HepG2 (cell line): ENCODE measurements around the gene SSBP2. TPM values are rescaled to one million over a fixed set of nuclear protein-coding genes. Genes with fewer than 3 reads are reported as not detected.

Experiments used
- ATAC-seq: fragments of 200-7000 bp; cut with Tn5 transposase; 3 replicates; pipeline ENCODE4 v1.9.1; 2020; ENCODE audit warnings: mild to moderate bottlenecking, moderate library complexity
- BruUV-seq: library from RNA; stranded (reverse); fragments of 400-500 nt; replicated peaks from 2 replicates; lab custom pipeline; 2021; lab: Mats Ljungman, UMichigan
- CTCF ChIA-PET: fragments of 300-600 bp; formaldehyde crosslinking; extraction: SDS; loops from one replicate; lab custom pipeline; 2021; ENCODE audit warnings: low total read pairs, inconsistent platforms, low intra/inter-chr PET ratio; lab: Yijun Ruan, JAX
- POLR2A ChIA-PET: fragments of 350-600 bp; sonication (Branson Sonifier 250); formaldehyde crosslinking; loops from one replicate; lab custom pipeline; 2020; ENCODE audit warnings: antibody characterized with exemption, inconsistent platforms; lab: Yijun Ruan, JAX
- DNase-seq: peaks from one replicate; pipeline ENCODE4 v3.0.0-alpha.2; 2015; ENCODE audit warnings: low spot score
- FAIRE-seq: peaks from 3 replicates; lab custom pipeline; 2011; peaks lifted over from hg19 to GRCh38; lab: Jason Lieb, UNC
- H2AFZ ChIP-seq: one replicate; pipeline ENCODE4 v1.6.1; 2011; ENCODE audit warnings: low read length, inconsistent platforms
- H3K27ac ChIP-seq: fragments of 300-600 bp; 3 replicates; pipeline ENCODE4 v1.8.0; 2011; ENCODE audit warnings: mixed run types, mild to moderate bottlenecking, mixed read lengths, low read length, inconsistent platforms; ENCODE audit not compliant: insufficient read depth; ENCODE audit errors: extremely low read length
- H3K27me3 ChIP-seq, 2 experiments: fragments of 200-600 bp in 1 of 2; 2 replicates in 1 of 2; 3 replicates in 1 of 2; pipeline versions ENCODE4 v1.6.0 to v1.8.0; 2011; ENCODE audit warnings: low read length in 2 of 2, mild to moderate bottlenecking in 2 of 2, moderate library complexity in 2 of 2, inconsistent platforms in 1 of 2; ENCODE audit not compliant: insufficient read depth in 2 of 2, control insufficient read depth in 1 of 2
- H3K36me3 ChIP-seq, 2 experiments: fragments of 200-600 bp in 1 of 2; replicated peaks in 1 of 2; 2 replicates in 1 of 2; 3 replicates in 1 of 2; pipeline versions ENCODE4 v1.5.1 to v1.8.0; 2011; ENCODE audit warnings: low read length in 2 of 2, inconsistent platforms in 1 of 2; ENCODE audit not compliant: insufficient read depth in 2 of 2, control insufficient read depth in 1 of 2
- H3K4me1 ChIP-seq: 2 replicates; pipeline ENCODE4 v1.5.1; 2012; ENCODE audit warnings: low read length, inconsistent platforms; ENCODE audit not compliant: insufficient read depth
- H3K4me2 ChIP-seq: 2 replicates; pipeline ENCODE4 v1.6.0; 2011; ENCODE audit warnings: low read depth, low read length, inconsistent platforms
- H3K4me3 ChIP-seq, 3 experiments: fragments of 200-600 bp in 1 of 3; sonication (generic), shearing (Covaris generic) in 1 of 3; replicated peaks in 1 of 3; 2 replicates each; pipeline ENCODE4 v1.5.1; 2011 to 2016; ENCODE audit warnings: low read length in 3 of 3, inconsistent platforms in 2 of 3, low read depth in 2 of 3, mild to moderate bottlenecking in 2 of 3, control low read depth in 1 of 3, mixed read lengths in 1 of 3; ENCODE audit not compliant: insufficient read depth in 1 of 3
- H3K79me2 ChIP-seq: one replicate; pipeline ENCODE4 v1.6.1; 2011; ENCODE audit warnings: low read length, inconsistent platforms; ENCODE audit not compliant: insufficient read depth
- H3K9ac ChIP-seq: 2 replicates; pipeline ENCODE4 v1.6.0; 2011; ENCODE audit warnings: mild to moderate bottlenecking, low read depth, low read length, inconsistent platforms; ENCODE audit not compliant: insufficient read depth
- H3K9me3 ChIP-seq: 2 replicates; pipeline ENCODE4 v1.5.1; 2012; ENCODE audit warnings: mild to moderate bottlenecking, low read length
- H4K20me1 ChIP-seq: 2 replicates; pipeline ENCODE4 v1.6.0; 2011; ENCODE audit warnings: inconsistent platforms, mild to moderate bottlenecking, low read length, moderate library complexity; ENCODE audit not compliant: insufficient read depth
- CBX1 ChIP-seq: IDR thresholded peaks from one replicate; pipeline ENCODE4 v1.6.1; 2016; ENCODE audit warnings: antibody characterized with exemption, low read depth
- CBX2 ChIP-seq, 2 experiments: fragments of 200-600 bp in 1 of 2; sonication (generic); formaldehyde crosslinking in 1 of 2; IDR thresholded peaks; 2 replicates each; pipeline versions ENCODE4 v1.7.0 to v1.8.1; 2018 to 2022; ENCODE audit warnings: low read depth in 2 of 2, low read length in 1 of 2, mild to moderate bottlenecking in 1 of 2, missing genetic modification reagents in 1 of 2
- FOSL2 ChIP-seq: sonication (generic); formaldehyde crosslinking; IDR thresholded peaks from 2 replicates; pipeline ENCODE4 v1.4.0; 2020; ENCODE audit warnings: missing genetic modification reagents
- HDAC6 ChIP-seq: fragments of 200-600 bp; sonication (generic); IDR thresholded peaks from 2 replicates; pipeline ENCODE4 v1.7.0; 2017; ENCODE audit warnings: mild to moderate bottlenecking, antibody characterized with exemption, low read length, low read depth
- HHEX ChIP-seq: IDR thresholded peaks from 2 replicates; pipeline ENCODE4 v1.6.1; 2016; ENCODE audit warnings: control low read depth
- HOXA5 ChIP-seq: sonication (generic); formaldehyde crosslinking; IDR thresholded peaks from 2 replicates; pipeline ENCODE4 v1.4.0; 2020; ENCODE audit warnings: missing genetic modification reagents
- NR0B2 ChIP-seq: sonication (generic); formaldehyde crosslinking; IDR thresholded peaks from 2 replicates; pipeline ENCODE4 v1.4.0; 2020; ENCODE audit warnings: mild to moderate bottlenecking, missing genetic modification reagents
- SOX6 ChIP-seq, 2 experiments: fragments of 450-650 bp in 1 of 2; sonication (generic) in 1 of 2; formaldehyde crosslinking in 1 of 2; IDR thresholded peaks; 2 replicates each; pipeline versions ENCODE4 v1.4.0 to v1.6.1; 2017 to 2020; ENCODE audit warnings: antibody characterized with exemption in 1 of 2, mild to moderate bottlenecking in 1 of 2, missing genetic modification reagents in 1 of 2
- TP53 ChIP-seq: sonication (generic); formaldehyde crosslinking; conservative IDR thresholded peaks from 2 replicates; pipeline ENCODE4 v1.4.0; 2020; ENCODE audit warnings: missing genetic modification reagents
- ZKSCAN8 ChIP-seq: IDR thresholded peaks from 2 replicates; pipeline ENCODE4 v1.6.1; 2016; ENCODE audit warnings: borderline replicate concordance, missing genetic modification reagents, missing compliant biosample characterization
- ZNF274 ChIP-seq: sonication (generic); formaldehyde crosslinking; IDR thresholded peaks from 2 replicates; pipeline ENCODE4 v1.5.1; 2020; ENCODE audit warnings: mild to moderate bottlenecking, missing genetic modification reagents
- WGBS: methylation state at CpG from one replicate; pipeline ENCODE4 v1.1.6; 2017; ENCODE audit warnings: low lambda C conversion rate; 5-methylcytosine and 5-hydroxymethylcytosine counted together
- in situ Hi-C: cut with HindIII; loops from 2 replicates; pipeline ENCODE4 v1.10.0; 2017; ENCODE audit warnings: low pct_unique_long_range_greater_than_20kb; ENCODE audit not compliant: extremely low pct_ligation_motif_present
- intact Hi-C: fragments of 100-400 bp; cut with micrococcal nuclease; formaldehyde crosslinking; loops from one replicate; pipeline ENCODE4 v1.10.0; 2022; ENCODE audit not compliant: unreplicated experiment
- polyA plus RNA-seq, 8 experiments: library from polyadenylated mRNA; depleted of rRNA in 3 of 8; stranded (reverse) in 7 of 8; unstranded in 1 of 8; fragments of >200 nt; fragmentation: Illumina TruSeq in 4 of 8; extraction: Trizol in 4 of 8; gene quantifications; 2 replicates each; pipeline versions ENCODE4 v1.2.1 to v1.2.3, GENCODE V29; 2011 to 2016; ENCODE audit warnings: low read depth in 4 of 8, missing spikeins in 1 of 8, mixed read lengths in 1 of 8; ENCODE audit not compliant: insufficient read depth in 1 of 8
- total RNA-seq, 5 experiments: library from RNA; depleted of rRNA; stranded (reverse); fragments of >200 nt; fragmentation: Illumina TruSeq; extraction: Trizol; gene quantifications; 2 replicates each; pipeline ENCODE4 v1.2.3, GENCODE V29; 2016; ENCODE audit warnings: low read depth in 1 of 5

Gene SSBP2
- total and polyA plus RNA-seq, 2 of the 13 experiments (the other 11 are each of a cell fraction or from before 2014, with no cell fraction given) = 0.16 TPM; not detected in 1

GRCh38 chr5:81749192-81749560 is 1.7 kb downstream of the SSBP2 start:
- in situ Hi-C loops (no loop called here), intact Hi-C loops (no loop called here)
- ChIA-PET POLR2A (no interaction called here), CTCF (no interaction called here)
- no peak overlapping the region for H2AFZ ChIP-seq
- no peak overlapping the region for H3K4me2 ChIP-seq
- H4K20me1 ChIP-seq = 0 out of 2 replicates have a peak, but pooled peaks cover 3% of the 10 kb centered on the region
- H3K4me1 ChIP-seq = no peaks in the 10 kb centered on the region
- TF ChIP-seq TP53 (CRISPR knock-in tag) (no peak), CBX2 (IDR thresholded peaks at IDR 0.05; ENCODE audit: low read depth, low read length) (0 out of 2 replicates have a peak, but pooled peaks have one; percentile 91), CBX2 (CRISPR knock-in tag; IDR thresholded peaks at IDR 0.05; ENCODE audit: low read depth) (no peak)
- BruUV-seq = no TSS peak
- H3K79me2 ChIP-seq = no peaks in the 10 kb centered on the region
- no peaks in the 10 kb centered on the region for H3K9me3 ChIP-seq
- FAIRE-seq = no peak
- H3K36me3 ChIP-seq = no peaks in the 10 kb centered on the region
- no peak overlapping the region for H3K27ac ChIP-seq
- H3K4me3 ChIP-seq = no peak overlapping the region
- no peak for ATAC-seq
- WGBS = 69% methylated on average over 6 of the region's 6 CpGs
- H3K27me3 ChIP-seq = peaks cover 0 to 26% of the 10 kb centered on the region in 2 experiments; a peak in 4 of 5 replicates
- no peak overlapping the region for H3K9ac ChIP-seq
- DNase-seq = no peak

- Histone ChIP-seq H3K36me3 (no peaks in the 10 kb centered on the region), H3K9ac (no peak overlapping the region), H3K27ac (no peak overlapping the region), H2AFZ (no peak overlapping the region), H4K20me1 (0 out of 2 replicates have a peak, but pooled peaks cover 3% of the 10 kb centered on the region), H3K4me3 (no peak overlapping the region), H3K4me1 (no peaks in the 10 kb centered on the region), H3K9me3 (no peaks in the 10 kb centered on the region), H3K79me2 (no peaks in the 10 kb centered on the region), H3K27me3 (peaks cover 0 to 26% of the 10 kb centered on the region in 2 experiments; a peak in 4 of 5 replicates), H3K4me2 (no peak overlapping the region)
- TF ChIP-seq ZKSCAN8 (CRISPR knock-in tag) (no peak), SOX6 (IDR thresholded peaks at IDR 0.05) (no peak), SOX6 (CRISPR knock-in tag; IDR thresholded peaks at IDR 0.05) (no peak), FOSL2 (CRISPR knock-in tag) (no peak), HDAC6 (no peak), CBX1 (no peak), ZNF274 (CRISPR knock-in tag) (no peak), HOXA5 (CRISPR knock-in tag) (no peak), HHEX (CRISPR knock-in tag) (no peak), NR0B2 (CRISPR knock-in tag) (no peak)
- FAIRE-seq (no peak), ATAC-seq (no peak), DNase-seq (no peak)
- 40% methylated on average over 3 of the region's 3 CpGs for WGBS
- in situ Hi-C loops (no loop called here), intact Hi-C loops (no loop called here)
- CTCF ChIA-PET = no interaction called here
- POLR2A ChIA-PET = no interaction called here
- no TSS peak for BruUV-seq
Measured at GRCh38 chr5:81748556-81748955, 2.3 kb downstream of the SSBP2 start.
